ENCODE measurements around the gene PITPNC1.
"Not testable (repeated sequence)": the region's sequence is repeated elsewhere in the genome, so short reads cannot be mapped to it uniquely, and the experiment has no call there.

Gene PITPNC1

GRCh38 chr17:67421869-67422273 is 44.8 kb downstream of the PITPNC1 start:
- H3K4me3 ChIP-seq (ENCODE audit: control insufficient read depth, low read depth, low read length): no peak overlapping the region
- TF ChIP-seq CTCF (conservative IDR thresholded peaks at IDR 0.05; ENCODE audit: control insufficient read depth, insufficient read depth, low read depth, low read length): no peak
- peak; percentile 99 for DNase-seq (ENCODE audit: low read depth)

- DNase-seq (ENCODE audit: low read depth): not testable (repeated sequence)
Measured at GRCh38 chr17:67422296-67422695, 45.2 kb downstream of the PITPNC1 start.

GRCh38 chr17:67422897-67423296 is 45.8 kb downstream of the PITPNC1 start:
- H3K4me3 ChIP-seq (ENCODE audit: control insufficient read depth, low read depth, low read length): no peak overlapping the region
- no peak for TF ChIP-seq CTCF (conservative IDR thresholded peaks at IDR 0.05; ENCODE audit: control insufficient read depth, insufficient read depth, low read depth, low read length)
- no peak for DNase-seq (ENCODE audit: low read depth)

More at GRCh38 chr17:67422296-67422695, 45.2 kb downstream of the PITPNC1 start:
- H3K4me3 ChIP-seq (ENCODE audit: control insufficient read depth, low read depth, low read length): not testable (repeated sequence)

GRCh38 chr17:67425571-67426160 is 48.6 kb downstream of the PITPNC1 start:
- no peak for TF ChIP-seq CTCF (conservative IDR thresholded peaks at IDR 0.05; ENCODE audit: control insufficient read depth, insufficient read depth, low read depth, low read length)
- no peak for DNase-seq (ENCODE audit: low read depth)
- no peak overlapping the region for H3K4me3 ChIP-seq (ENCODE audit: control insufficient read depth, low read depth, low read length)

- H3K4me3 ChIP-seq (ENCODE audit: control insufficient read depth, low read depth, low read length): no peak overlapping the region
- TF ChIP-seq CTCF (conservative IDR thresholded peaks at IDR 0.05; ENCODE audit: control insufficient read depth, insufficient read depth, low read depth, low read length): no peak
- DNase-seq (ENCODE audit: low read depth): no peak
Measured at GRCh38 chr17:67427424-67427823, 50.3 kb downstream of the PITPNC1 start.

- not testable (repeated sequence) for H3K4me3 ChIP-seq (ENCODE audit: control insufficient read depth, low read depth, low read length); DNase-seq (ENCODE audit: low read depth)
Measured at GRCh38 chr17:67430515-67430914, 53.4 kb downstream of the PITPNC1 start.

GRCh38 chr17:67431249-67432015 is 54.4 kb downstream of the PITPNC1 start:
- peak; percentile 88 for DNase-seq (ENCODE audit: low read depth)
- H3K4me3 ChIP-seq (ENCODE audit: control insufficient read depth, low read depth, low read length): no peak overlapping the region
- no peak for TF ChIP-seq CTCF (conservative IDR thresholded peaks at IDR 0.05; ENCODE audit: control insufficient read depth, insufficient read depth, low read depth, low read length)

Measured in fibroblast of mammary gland (primary cell).